HEK293 (cell line): ENCODE results near the gene TMEM11.

ENCODE experiments used
- CTCF ChIA-PET: fragments of 350-600 bp; formaldehyde crosslinking; extraction: SDS; loops from one replicate; lab custom pipeline; 2021; ENCODE audit warnings: antibody characterized with exemption; lab: Yijun Ruan, JAX
- POLR2A ChIA-PET: fragments of 300-600 bp; formaldehyde crosslinking; extraction: SDS; loops from one replicate; lab custom pipeline; 2020; ENCODE audit warnings: antibody characterized with exemption, inconsistent platforms; lab: Yijun Ruan, JAX
- H3K27ac ChIP-seq: fragments of 200-500 bp; sonication (Bioruptor generic); 2 replicates; pipeline ENCODE4 v1.5.1; 2014; ENCODE audit warnings: low read depth, low read length, control low read depth, inconsistent platforms; ENCODE audit errors: extremely low read depth
- H3K36me3 ChIP-seq, 2 experiments: fragments of 200-500 bp in 1 of 2; sonication (Bioruptor generic) in 1 of 2; 1 replicate in 1 of 2; 2 replicates in 1 of 2; pipeline ENCODE4 v1.5.1; 2014 to 2017; ENCODE audit warnings: inconsistent platforms in 2 of 2, low read length in 2 of 2; ENCODE audit not compliant: control insufficient read depth in 2 of 2, insufficient read depth in 1 of 2
- H3K4me1 ChIP-seq: fragments of 200-500 bp; sonication (Bioruptor generic); 2 replicates; pipeline ENCODE4 v1.5.1; 2014; ENCODE audit warnings: mild to moderate bottlenecking, low read length, inconsistent platforms; ENCODE audit not compliant: control insufficient read depth, insufficient read depth
- H3K4me3 ChIP-seq: 2 replicates; pipeline ENCODE4 v1.5.1; 2011; ENCODE audit warnings: low read depth, mild to moderate bottlenecking, control low read depth, low read length, moderate library complexity
- H3K9me3 ChIP-seq: fragments of 200-500 bp; sonication (Bioruptor generic); 2 replicates; pipeline ENCODE4 v1.5.1; 2014; ENCODE audit warnings: low read depth, low read length, inconsistent platforms; ENCODE audit not compliant: control insufficient read depth, insufficient read depth
- AEBP2 ChIP-seq: fragments of 450-650 bp; formaldehyde crosslinking; IDR thresholded peaks from 2 replicates; pipeline ENCODE4 v1.5.1; 2016; ENCODE audit warnings: missing biosample characterization, missing genetic modification characterization, borderline replicate concordance
- BCL11A ChIP-seq: fragments of 450-650 bp; formaldehyde crosslinking; IDR thresholded peaks from 2 replicates; pipeline ENCODE4 v1.5.1; 2016; ENCODE audit warnings: low read depth, missing biosample characterization, missing genetic modification characterization
- ZBTB10 ChIP-seq: fragments of 450-650 bp; formaldehyde crosslinking; IDR thresholded peaks from 2 replicates; pipeline ENCODE4 v1.5.1; 2016; ENCODE audit warnings: missing biosample characterization, missing genetic modification characterization
- ZBTB20 ChIP-seq: fragments of 450-650 bp; formaldehyde crosslinking; IDR thresholded peaks from 2 replicates; pipeline ENCODE4 v1.5.1; 2016; ENCODE audit warnings: missing biosample characterization, missing genetic modification characterization
- ZEB2 ChIP-seq: fragments of 450-650 bp; formaldehyde crosslinking; IDR thresholded peaks from 2 replicates; pipeline ENCODE4 v1.5.1; 2016; ENCODE audit warnings: missing biosample characterization, missing genetic modification characterization
- ZFP3 ChIP-seq: fragments of 450-650 bp; formaldehyde crosslinking; IDR thresholded peaks from 2 replicates; pipeline ENCODE4 v1.5.1; 2016; ENCODE audit warnings: low read depth, missing biosample characterization, missing genetic modification characterization
- ZNF138 ChIP-seq: fragments of 450-650 bp; formaldehyde crosslinking; IDR thresholded peaks from 2 replicates; pipeline ENCODE4 v1.5.1; 2016; ENCODE audit warnings: missing biosample characterization, missing genetic modification characterization, borderline replicate concordance
- ZNF157 ChIP-seq: fragments of 450-650 bp; formaldehyde crosslinking; IDR thresholded peaks from 2 replicates; pipeline ENCODE4 v1.5.1; 2016; ENCODE audit warnings: missing biosample characterization, missing genetic modification characterization
- ZNF324 ChIP-seq: fragments of 450-650 bp; formaldehyde crosslinking; IDR thresholded peaks from 2 replicates; pipeline ENCODE4 v1.5.1; 2016; ENCODE audit warnings: missing biosample characterization, missing genetic modification characterization
- ZNF404 ChIP-seq: fragments of 450-650 bp; formaldehyde crosslinking; IDR thresholded peaks from 2 replicates; pipeline ENCODE4 v1.5.1; 2017; ENCODE audit warnings: missing biosample characterization, missing genetic modification characterization
- ZNF792 ChIP-seq: fragments of 450-650 bp; formaldehyde crosslinking; IDR thresholded peaks from 2 replicates; pipeline ENCODE4 v1.5.1; 2016; ENCODE audit warnings: missing biosample characterization, missing genetic modification characterization
- ZSCAN30 ChIP-seq: fragments of 450-650 bp; IDR thresholded peaks from 2 replicates; pipeline ENCODE4 v1.5.1; 2018; ENCODE audit warnings: missing biosample characterization, mild to moderate bottlenecking, missing genetic modification characterization, moderate library complexity
- ZSCAN4 ChIP-seq: fragments of 450-650 bp; formaldehyde crosslinking; IDR thresholded peaks from 2 replicates; pipeline ENCODE4 v1.5.1; 2017; ENCODE audit warnings: missing biosample characterization, missing genetic modification characterization
- TF ChIP-seq, protein P1 (sequence below): fragments of 450-650 bp; formaldehyde crosslinking; IDR thresholded peaks from 2 replicates; pipeline ENCODE4 v1.5.1; 2016; ENCODE audit warnings: missing biosample characterization, missing genetic modification characterization

The TMEM11 gene

GRCh38 chr17:21217346-21217745 is 3.4 kb upstream of the TMEM11 start:
- H3K4me3 ChIP-seq: no peak overlapping the region
- no peaks in the 10 kb centered on the region for H3K9me3 ChIP-seq
- H3K27ac ChIP-seq: no peak overlapping the region
- peaks cover 5% of the 10 kb centered on the region for H3K4me1 ChIP-seq
- ChIA-PET POLR2A (interaction anchor here (0.6 kb wide), 1 partner anchor 118 kb away, joined by 3 read pairs; no protein-coding TSS in a partner anchor), CTCF (no interaction called here)
- peaks cover 0 to 20% of the 10 kb centered on the region in 2 experiments for H3K36me3 ChIP-seq
- no peak for TF ChIP-seq ZSCAN30 (tag by site-specific recombination)
- TF ChIP-seq ZBTB10: no peak
- TF ChIP-seq, protein P1, sequence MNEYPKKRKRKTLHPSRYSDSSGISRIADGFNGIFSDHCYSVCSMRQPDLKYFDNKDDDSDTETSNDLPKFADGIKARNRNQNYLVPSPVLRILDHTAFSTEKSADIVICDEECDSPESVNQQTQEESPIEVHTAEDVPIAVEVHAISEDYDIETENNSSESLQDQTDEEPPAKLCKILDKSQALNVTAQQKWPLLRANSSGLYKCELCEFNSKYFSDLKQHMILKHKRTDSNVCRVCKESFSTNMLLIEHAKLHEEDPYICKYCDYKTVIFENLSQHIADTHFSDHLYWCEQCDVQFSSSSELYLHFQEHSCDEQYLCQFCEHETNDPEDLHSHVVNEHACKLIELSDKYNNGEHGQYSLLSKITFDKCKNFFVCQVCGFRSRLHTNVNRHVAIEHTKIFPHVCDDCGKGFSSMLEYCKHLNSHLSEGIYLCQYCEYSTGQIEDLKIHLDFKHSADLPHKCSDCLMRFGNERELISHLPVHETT (tag by site-specific recombination): no peak
- no peak for TF ChIP-seq ZNF792 (tag by site-specific recombination)
- no peak for TF ChIP-seq ZNF324 (tag by site-specific recombination)
- no peak for TF ChIP-seq ZEB2 (tag by site-specific recombination)
- TF ChIP-seq ZNF138 (tag by site-specific recombination): no peak
- no peak for TF ChIP-seq ZNF404 (tag by site-specific recombination)
- no peak for TF ChIP-seq BCL11A (tag by site-specific recombination)
- TF ChIP-seq ZSCAN4 (tag by site-specific recombination): no peak

DNA sequence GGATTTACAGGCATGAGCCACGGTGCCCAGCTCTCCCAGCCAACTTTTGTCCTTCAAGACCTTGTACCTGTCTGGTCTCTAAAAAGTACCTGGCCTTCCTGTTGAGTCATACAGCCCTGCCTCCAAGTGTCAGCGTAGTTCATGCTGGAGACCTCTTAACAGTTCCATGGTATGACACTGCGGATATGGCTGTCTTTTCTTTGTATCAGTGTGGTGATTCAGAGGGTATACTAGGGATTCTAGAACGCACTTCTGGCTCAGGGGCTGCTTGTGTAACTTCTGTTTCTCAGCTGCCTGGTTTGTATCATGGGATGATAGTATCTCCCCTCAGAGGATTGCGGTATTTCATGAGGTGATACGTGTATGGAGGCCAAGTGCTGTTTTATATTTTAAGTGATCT is 2.0 kb upstream of the TMEM11 start:
- H3K36me3 ChIP-seq: peaks cover 0 to 21% of the 10 kb centered on the region in 2 experiments
- no peaks in the 10 kb centered on the region for H3K9me3 ChIP-seq
- H3K27ac ChIP-seq: no peak overlapping the region
- H3K4me1 ChIP-seq: peaks cover 9% of the 10 kb centered on the region
- CTCF ChIA-PET: interaction anchor here (0.6 to 1.6 kb wide), 2 partner anchors 26 to 96 kb away, joined by 4 to 6 read pairs; no protein-coding TSS in a partner anchor
- POLR2A ChIA-PET: no interaction called here
- no peak for TF ChIP-seq ZBTB20 (tag by site-specific recombination)
- no peak for TF ChIP-seq ZNF157 (tag by site-specific recombination)
- TF ChIP-seq ZFP3 (tag by site-specific recombination): no peak
- no peak for TF ChIP-seq AEBP2 (tag by site-specific recombination)
- no peak overlapping the region for H3K4me3 ChIP-seq
